Bronchial smooth muscle cell (primary cell): ENCODE data around the gene PCDH20. TPM values are rescaled to one million over a fixed set of nuclear protein-coding genes. Genes with fewer than 3 reads are reported as not detected.

ENCODE experiments used
- total RNA-seq: library from RNA; depleted of rRNA; stranded (reverse); fragments of >200 nt; gene quantifications from 2 replicates; pipeline ENCODE4 v1.2.1, GENCODE V29; 2014

The PCDH20 gene, protein sequence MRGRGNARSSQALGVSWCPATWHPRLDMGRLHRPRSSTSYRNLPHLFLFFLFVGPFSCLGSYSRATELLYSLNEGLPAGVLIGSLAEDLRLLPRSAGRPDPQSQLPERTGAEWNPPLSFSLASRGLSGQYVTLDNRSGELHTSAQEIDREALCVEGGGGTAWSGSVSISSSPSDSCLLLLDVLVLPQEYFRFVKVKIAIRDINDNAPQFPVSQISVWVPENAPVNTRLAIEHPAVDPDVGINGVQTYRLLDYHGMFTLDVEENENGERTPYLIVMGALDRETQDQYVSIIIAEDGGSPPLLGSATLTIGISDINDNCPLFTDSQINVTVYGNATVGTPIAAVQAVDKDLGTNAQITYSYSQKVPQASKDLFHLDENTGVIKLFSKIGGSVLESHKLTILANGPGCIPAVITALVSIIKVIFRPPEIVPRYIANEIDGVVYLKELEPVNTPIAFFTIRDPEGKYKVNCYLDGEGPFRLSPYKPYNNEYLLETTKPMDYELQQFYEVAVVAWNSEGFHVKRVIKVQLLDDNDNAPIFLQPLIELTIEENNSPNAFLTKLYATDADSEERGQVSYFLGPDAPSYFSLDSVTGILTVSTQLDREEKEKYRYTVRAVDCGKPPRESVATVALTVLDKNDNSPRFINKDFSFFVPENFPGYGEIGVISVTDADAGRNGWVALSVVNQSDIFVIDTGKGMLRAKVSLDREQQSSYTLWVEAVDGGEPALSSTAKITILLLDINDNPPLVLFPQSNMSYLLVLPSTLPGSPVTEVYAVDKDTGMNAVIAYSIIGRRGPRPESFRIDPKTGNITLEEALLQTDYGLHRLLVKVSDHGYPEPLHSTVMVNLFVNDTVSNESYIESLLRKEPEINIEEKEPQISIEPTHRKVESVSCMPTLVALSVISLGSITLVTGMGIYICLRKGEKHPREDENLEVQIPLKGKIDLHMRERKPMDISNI
- total RNA-seq: not detected in 2 replicates

DNA sequence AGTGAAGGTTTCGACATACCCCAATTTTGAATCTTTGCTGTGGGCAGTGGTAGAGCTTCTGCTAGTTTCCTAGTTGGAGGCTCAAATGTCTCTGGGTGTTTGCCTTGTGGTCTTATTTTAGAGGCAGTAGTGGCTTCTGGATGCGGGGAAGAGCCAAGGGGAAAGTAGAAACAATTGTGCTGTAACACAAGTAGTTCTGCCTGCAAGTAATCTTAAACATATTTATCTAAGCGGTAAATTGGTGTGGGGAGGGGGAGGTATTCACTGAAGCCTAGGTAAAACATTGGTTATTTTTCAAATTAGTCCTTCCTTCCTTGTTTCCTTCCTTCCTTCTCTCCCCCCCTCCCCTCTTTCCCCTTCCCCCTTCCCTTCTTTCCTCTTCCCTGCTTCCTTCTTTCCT, at the start of gene PCDH20:
PCDH20 (minus strand) TSS at position 101 of the 400 bp plus-strand sequence. CDS start 691 bp downstream, outside the sequence.

